ENCODE data around the gene SLC25A14. TPM values are rescaled to one million over a fixed set of nuclear protein-coding genes. Genes with fewer than 3 reads are reported as not detected.
"Not testable (repeated sequence)": the region's sequence is repeated elsewhere in the genome, so short reads cannot be mapped to it uniquely, and the experiment has no call there.

The SLC25A14 gene
- total RNA-seq, 1 donor from 2014 or later: 28.4 TPM

- H3K27ac Mint-ChIP-seq (ENCODE audit: unreplicated experiment): no peak overlapping the region
Observed at GRCh38 chrX:130299279-130300009, 40.3 kb upstream of the SLC25A14 start.

GRCh38 chrX:130300010-130300282 is 39.8 kb upstream of the SLC25A14 start:
- Mint-ChIP-seq H3K36me3 (ENCODE audit: unreplicated experiment) (no peaks in the 10 kb centered on the region), H3K27ac (ENCODE audit: unreplicated experiment) (no peak overlapping the region), H3K4me1 (ENCODE audit: low read depth, unreplicated experiment) (peaks cover 3% of the 10 kb centered on the region), H3K9me3 (ENCODE audit: unreplicated experiment) (peaks cover 1% of the 10 kb centered on the region), H3K4me3 (ENCODE audit: unreplicated experiment) (no peak overlapping the region), H3K27me3 (ENCODE audit: unreplicated experiment) (no peaks in the 10 kb centered on the region)
- TF ChIP-seq CTCF (IDR thresholded peaks at IDR 0.05; ENCODE audit: partially characterized antibody, unreplicated experiment): no peak
- DNase-seq: no peak

More at GRCh38 chrX:130299279-130300009, 40.3 kb upstream of the SLC25A14 start:
- Mint-ChIP-seq H3K4me3 (ENCODE audit: unreplicated experiment) (no peak overlapping the region), H3K4me1 (ENCODE audit: low read depth, unreplicated experiment) (peaks cover 3% of the 10 kb centered on the region), H3K9me3 (ENCODE audit: unreplicated experiment) (peaks cover 1% of the 10 kb centered on the region), H3K27me3 (ENCODE audit: unreplicated experiment) (no peaks in the 10 kb centered on the region), H3K36me3 (ENCODE audit: unreplicated experiment) (no peaks in the 10 kb centered on the region)
- no peak for TF ChIP-seq CTCF (IDR thresholded peaks at IDR 0.05; ENCODE audit: partially characterized antibody, unreplicated experiment)
- DNase-seq: no peak

GRCh38 chrX:130301405-130301804 is 38.3 kb upstream of the SLC25A14 start:
- no peak overlapping the region for H3K4me3 Mint-ChIP-seq (ENCODE audit: unreplicated experiment)
- no peak for DNase-seq
- no peak overlapping the region for H3K27ac Mint-ChIP-seq (ENCODE audit: unreplicated experiment)
- H3K36me3 Mint-ChIP-seq (ENCODE audit: unreplicated experiment): no peaks in the 10 kb centered on the region
- no peaks in the 10 kb centered on the region for H3K27me3 Mint-ChIP-seq (ENCODE audit: unreplicated experiment)
- H3K4me1 Mint-ChIP-seq (ENCODE audit: low read depth, unreplicated experiment): peaks cover 2% of the 10 kb centered on the region
- peaks cover 1% of the 10 kb centered on the region for H3K9me3 Mint-ChIP-seq (ENCODE audit: unreplicated experiment)
- no peak for TF ChIP-seq CTCF (IDR thresholded peaks at IDR 0.05; ENCODE audit: partially characterized antibody, unreplicated experiment)

GRCh38 chrX:130301977-130302376 is 37.7 kb upstream of the SLC25A14 start:
- no peak overlapping the region for H3K4me3 Mint-ChIP-seq (ENCODE audit: unreplicated experiment)
- no peaks in the 10 kb centered on the region for H3K36me3 Mint-ChIP-seq (ENCODE audit: unreplicated experiment)
- no peaks in the 10 kb centered on the region for H3K27me3 Mint-ChIP-seq (ENCODE audit: unreplicated experiment)
- no peak for DNase-seq
- no peak overlapping the region for H3K27ac Mint-ChIP-seq (ENCODE audit: unreplicated experiment)
- H3K4me1 Mint-ChIP-seq (ENCODE audit: low read depth, unreplicated experiment): no peaks in the 10 kb centered on the region
- peaks cover 1% of the 10 kb centered on the region for H3K9me3 Mint-ChIP-seq (ENCODE audit: unreplicated experiment)
- TF ChIP-seq CTCF (IDR thresholded peaks at IDR 0.05; ENCODE audit: partially characterized antibody, unreplicated experiment): no peak

- Mint-ChIP-seq H3K4me3 (ENCODE audit: unreplicated experiment) (no peak overlapping the region), H3K36me3 (ENCODE audit: unreplicated experiment) (no peaks in the 10 kb centered on the region), H3K27ac (ENCODE audit: unreplicated experiment) (no peak overlapping the region), H3K27me3 (ENCODE audit: unreplicated experiment) (no peaks in the 10 kb centered on the region), H3K4me1 (ENCODE audit: low read depth, unreplicated experiment) (no peaks in the 10 kb centered on the region), H3K9me3 (ENCODE audit: unreplicated experiment) (no peaks in the 10 kb centered on the region)
- no peak for TF ChIP-seq CTCF (IDR thresholded peaks at IDR 0.05; ENCODE audit: partially characterized antibody, unreplicated experiment)
- no peak for DNase-seq
Observed at GRCh38 chrX:130304587-130305368, 34.9 kb upstream of the SLC25A14 start.

GRCh38 chrX:130319886-130320285 is 19.8 kb upstream of the SLC25A14 start:
- H3K4me3 Mint-ChIP-seq (ENCODE audit: unreplicated experiment); DNase-seq; H3K27me3 Mint-ChIP-seq (ENCODE audit: unreplicated experiment); H3K27ac Mint-ChIP-seq (ENCODE audit: unreplicated experiment); H3K4me1 Mint-ChIP-seq (ENCODE audit: low read depth, unreplicated experiment); H3K9me3 Mint-ChIP-seq (ENCODE audit: unreplicated experiment); H3K36me3 Mint-ChIP-seq (ENCODE audit: unreplicated experiment): not testable (repeated sequence)

Measured in glutamatergic neuron (in vitro differentiated cells).